B cell (primary cell): ENCODE measurements around the gene PDP2.

Source experiments
- EZH2 ChIP-seq: IDR thresholded peaks from 2 replicates; pipeline ENCODE4 v1.6.1; 2012; ENCODE audit warnings: borderline replicate concordance, low read depth, mild to moderate bottlenecking, moderate library complexity, low read length; ENCODE audit not compliant: insufficient read depth, poor library complexity, severe bottlenecking
- TF ChIP-seq, protein P1 (sequence below): fragments of 200-600 bp; IDR thresholded peaks from one replicate; pipeline ENCODE4 v1.8.0; 2022; ENCODE audit warnings: antibody characterized with exemption, mild to moderate bottlenecking

DNA sequence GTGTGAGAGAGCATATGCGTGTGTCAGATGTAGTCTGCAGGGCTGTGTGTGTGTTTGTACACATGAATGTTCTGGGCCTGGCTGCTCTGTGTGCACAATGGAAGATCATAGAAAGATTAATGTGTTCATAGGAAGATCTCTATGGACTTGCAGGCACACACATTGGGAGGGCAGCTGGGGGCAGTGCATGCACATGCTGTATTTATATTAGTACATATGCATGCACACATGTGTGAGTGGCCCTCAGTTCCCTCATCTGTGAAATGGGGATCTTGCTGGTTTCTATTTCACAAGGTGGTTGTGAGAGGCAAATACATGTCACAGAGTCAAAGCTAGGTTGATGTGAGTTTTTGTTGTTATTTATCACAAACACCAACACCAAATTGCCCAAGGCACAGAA is 34.0 kb upstream of the PDP2 start:
- TF ChIP-seq, protein P1, sequence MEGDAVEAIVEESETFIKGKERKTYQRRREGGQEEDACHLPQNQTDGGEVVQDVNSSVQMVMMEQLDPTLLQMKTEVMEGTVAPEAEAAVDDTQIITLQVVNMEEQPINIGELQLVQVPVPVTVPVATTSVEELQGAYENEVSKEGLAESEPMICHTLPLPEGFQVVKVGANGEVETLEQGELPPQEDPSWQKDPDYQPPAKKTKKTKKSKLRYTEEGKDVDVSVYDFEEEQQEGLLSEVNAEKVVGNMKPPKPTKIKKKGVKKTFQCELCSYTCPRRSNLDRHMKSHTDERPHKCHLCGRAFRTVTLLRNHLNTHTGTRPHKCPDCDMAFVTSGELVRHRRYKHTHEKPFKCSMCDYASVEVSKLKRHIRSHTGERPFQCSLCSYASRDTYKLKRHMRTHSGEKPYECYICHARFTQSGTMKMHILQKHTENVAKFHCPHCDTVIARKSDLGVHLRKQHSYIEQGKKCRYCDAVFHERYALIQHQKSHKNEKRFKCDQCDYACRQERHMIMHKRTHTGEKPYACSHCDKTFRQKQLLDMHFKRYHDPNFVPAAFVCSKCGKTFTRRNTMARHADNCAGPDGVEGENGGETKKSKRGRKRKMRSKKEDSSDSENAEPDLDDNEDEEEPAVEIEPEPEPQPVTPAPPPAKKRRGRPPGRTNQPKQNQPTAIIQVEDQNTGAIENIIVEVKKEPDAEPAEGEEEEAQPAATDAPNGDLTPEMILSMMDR, result no peak
- no peak for TF ChIP-seq EZH2
